Activated CD4-positive, alpha-beta T cell treated with anti-CD3 and anti-CD28 coated beads, Interleukin-2, Interleukin-6, amounts not matched to agents 100 ng/mL and 50 ng/mL, durations not matched to agents 16 hours and 8 hours (primary cell): Measurements from ENCODE around the gene CD207.
A peak's percentile ranks its signal among the peaks of the same experiment; 100 is the strongest.
"Not testable (repeated sequence)": the region's sequence is repeated elsewhere in the genome, so short reads cannot be mapped to it uniquely, and the experiment has no call there.

ENCODE experiments used
- DNase-seq: peaks from one replicate; pipeline ENCODE4 v3.0.0-alpha.2; 2020

Gene CD207

GRCh38 chr2:70828914-70829824 lies 6.4 kb downstream of the CD207 start:
- no peak for DNase-seq

GRCh38 chr2:70828115-70828514 lies 7.5 kb downstream of the CD207 start:
- no peak for DNase-seq

DNA sequence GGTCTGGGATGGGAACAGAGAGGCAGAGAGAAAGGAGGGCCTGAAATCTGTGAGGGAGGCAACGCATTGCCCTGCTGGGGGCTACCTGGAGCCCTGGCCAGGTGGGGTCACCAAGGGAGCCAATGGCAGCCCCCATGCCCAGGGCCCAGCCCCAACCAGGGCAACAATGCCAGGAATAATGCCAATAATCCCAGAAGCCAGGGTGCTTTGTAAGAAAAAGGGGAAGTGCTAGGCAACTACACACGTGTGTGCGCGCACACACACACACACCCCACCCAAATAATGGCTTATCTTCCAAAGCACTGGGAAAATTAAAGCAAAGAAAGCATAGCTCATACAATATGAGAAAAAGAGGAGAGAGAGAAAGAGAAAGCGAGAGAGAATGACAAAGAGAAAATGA lies 8.2 kb downstream of the CD207 start:
- DNase-seq, result no peak

GRCh38 chr2:70826696-70827350 lies 8.8 kb downstream of the CD207 start:
- DNase-seq, result peak; percentile 45

- DNase-seq, result no peak
These were observed 12.4 kb downstream of the CD207 start for GRCh38 chr2:70823249-70823648.

DNA sequence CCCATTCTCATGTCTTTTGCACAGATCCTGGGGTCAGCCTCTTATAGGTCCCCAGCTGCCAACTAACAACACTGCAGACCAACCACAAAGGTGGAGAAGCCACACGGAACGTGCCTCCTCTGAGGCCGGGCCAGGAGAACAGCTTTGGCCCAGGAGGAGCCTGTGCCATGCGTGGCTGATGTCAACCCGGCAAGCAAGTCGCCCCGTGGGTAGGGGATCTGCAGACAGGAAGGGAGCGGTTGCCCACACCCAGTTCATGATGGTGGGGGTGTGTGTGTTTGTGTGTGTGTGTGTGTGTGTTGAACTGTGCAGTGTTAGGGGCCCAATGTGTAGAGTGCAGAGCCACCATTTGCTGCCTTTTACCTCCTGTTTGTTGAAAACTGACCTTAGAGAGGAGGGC lies 12.8 kb downstream of the CD207 start:
- DNase-seq, result no peak

- DNase-seq, result no peak
These were observed 15.1 kb downstream of the CD207 start, which contains the start of gene CLEC4F for GRCh38 chr2:70820499-70820898. Gene CLEC4F (minus strand): TSS chr2:70820599. CDS start chr2:70820523, 76 bp downstream.

DNA sequence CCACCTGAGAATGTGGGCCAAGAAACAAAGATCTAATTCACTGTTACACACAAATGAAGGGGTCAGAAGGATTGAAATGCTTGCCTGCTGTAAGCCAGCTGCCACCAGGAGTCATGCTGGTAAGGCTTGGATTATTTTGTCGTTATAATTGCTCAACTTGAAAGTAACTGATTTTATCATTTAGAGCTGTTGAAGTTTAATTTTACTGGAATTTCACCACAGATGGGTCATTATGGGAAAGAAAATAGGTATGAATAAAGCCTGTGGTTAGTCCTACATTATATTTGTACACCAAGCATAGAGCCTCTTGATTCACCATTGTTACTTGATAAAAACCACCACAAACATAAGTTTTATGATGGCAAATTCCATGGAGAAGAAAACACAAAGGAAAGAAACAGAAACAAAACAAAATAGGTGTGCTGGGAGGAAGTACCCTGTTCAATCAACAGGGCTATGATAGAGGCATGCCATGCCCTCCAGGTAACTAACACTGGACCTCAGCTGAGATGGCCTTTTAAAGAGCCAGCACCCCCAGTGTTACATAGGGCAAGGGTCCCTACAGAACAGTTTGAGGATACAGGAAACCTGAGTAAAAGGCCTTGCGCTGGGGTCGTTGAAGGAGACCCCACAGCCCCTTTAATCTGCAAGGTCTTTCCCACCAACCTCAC lies 18.2 kb downstream of the CD207 start:
- DNase-seq, result peak; percentile 75

GRCh38 chr2:70816726-70817125 lies 18.9 kb downstream of the CD207 start:
- no peak for DNase-seq

GRCh38 chr2:70808983-70809958 lies 26.3 kb downstream of the CD207 start:
- DNase-seq, result no peak

DNA sequence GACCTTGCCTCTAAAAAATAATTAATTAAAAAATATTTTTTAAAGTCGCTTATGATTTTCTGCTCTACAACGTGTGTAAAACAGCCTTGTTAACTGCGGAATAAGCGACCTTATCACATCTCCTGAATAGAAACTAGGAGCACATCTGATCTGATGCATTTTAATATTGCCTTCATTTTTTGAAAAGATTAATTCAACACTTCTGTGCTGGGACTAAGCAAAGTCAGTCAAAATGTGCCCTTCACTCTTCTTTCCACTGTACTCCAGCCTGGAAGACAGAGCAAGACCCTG lies 27.8 kb downstream of the CD207 start:
- DNase-seq, result no peak

GRCh38 chr2:70807102-70807827 lies 28.4 kb downstream of the CD207 start:
- DNase-seq, result no peak

GRCh38 chr2:70806620-70807019 lies 29.0 kb downstream of the CD207 start:
- DNase-seq, result no peak

DNA sequence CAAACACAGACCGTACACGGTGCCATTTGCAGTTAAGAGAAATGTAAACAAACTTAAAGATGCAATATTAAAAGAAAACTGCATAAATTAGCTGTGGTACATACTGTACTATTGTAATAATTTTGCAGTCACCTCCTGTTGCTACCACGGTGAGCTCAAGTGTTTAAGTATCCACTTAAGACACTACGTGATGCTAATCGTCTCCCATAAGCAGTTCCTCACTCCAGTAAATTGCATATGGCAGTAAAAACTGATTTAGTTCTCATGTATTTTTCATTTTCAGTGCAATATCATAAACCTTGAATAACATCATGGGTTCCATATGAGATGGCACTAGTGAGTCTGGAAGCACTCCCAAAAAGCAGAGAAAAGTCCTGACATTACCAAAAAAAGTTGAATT lies 29.6 kb downstream of the CD207 start:
- no peak for DNase-seq

DNA sequence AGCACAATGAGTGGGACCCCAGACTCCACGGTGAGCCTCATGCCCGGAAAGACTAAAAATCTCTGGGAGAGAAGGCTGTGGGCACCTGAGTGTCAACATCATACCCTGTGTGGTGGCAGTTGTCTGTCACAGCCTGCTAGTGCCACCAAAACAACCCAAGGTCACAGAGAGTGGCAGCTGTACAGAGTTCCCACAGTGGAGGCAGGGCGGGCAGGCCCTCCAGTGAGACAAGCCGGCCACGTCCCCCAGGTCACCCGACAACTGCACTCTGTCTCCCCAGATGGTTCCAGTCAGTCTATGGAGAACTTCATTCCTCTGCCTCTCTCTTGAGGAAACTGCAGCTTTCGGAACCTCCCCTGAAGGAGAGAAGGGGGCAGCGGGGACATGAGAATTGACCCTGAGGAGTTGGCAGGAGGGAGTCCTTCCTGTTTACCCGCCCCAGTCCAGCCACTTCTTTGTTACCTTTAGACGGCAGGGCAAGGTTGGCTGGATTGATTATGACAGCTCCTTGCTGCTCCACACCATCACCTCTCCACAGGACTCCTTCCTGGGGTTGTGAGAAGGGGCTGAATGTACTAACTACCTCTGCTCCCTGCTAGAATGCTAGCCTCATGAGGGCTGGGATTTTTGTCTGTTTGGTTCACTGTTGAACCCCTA lies 33.9 kb downstream of the CD207 start:
- no peak for DNase-seq

DNA sequence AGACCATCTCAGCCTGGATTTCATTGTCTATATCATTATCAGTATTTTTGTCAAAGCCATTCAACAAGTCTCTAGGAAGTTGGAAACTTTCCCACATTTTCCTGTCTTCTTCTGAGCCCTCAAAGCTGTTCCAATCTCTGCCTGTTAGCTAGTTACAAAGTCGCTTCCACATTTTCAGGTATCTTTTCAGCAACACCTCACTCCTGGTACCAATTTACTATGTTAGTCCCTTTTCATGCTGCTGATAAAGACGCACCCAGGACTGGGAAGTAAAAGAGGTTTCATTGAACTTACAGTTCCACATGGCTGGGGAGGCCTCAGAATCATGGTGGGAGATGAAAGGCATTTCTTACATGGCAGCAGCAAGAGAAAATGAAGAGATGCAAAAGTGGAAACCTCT lies 35.9 kb downstream of the CD207 start:
- DNase-seq, result no peak

DNA sequence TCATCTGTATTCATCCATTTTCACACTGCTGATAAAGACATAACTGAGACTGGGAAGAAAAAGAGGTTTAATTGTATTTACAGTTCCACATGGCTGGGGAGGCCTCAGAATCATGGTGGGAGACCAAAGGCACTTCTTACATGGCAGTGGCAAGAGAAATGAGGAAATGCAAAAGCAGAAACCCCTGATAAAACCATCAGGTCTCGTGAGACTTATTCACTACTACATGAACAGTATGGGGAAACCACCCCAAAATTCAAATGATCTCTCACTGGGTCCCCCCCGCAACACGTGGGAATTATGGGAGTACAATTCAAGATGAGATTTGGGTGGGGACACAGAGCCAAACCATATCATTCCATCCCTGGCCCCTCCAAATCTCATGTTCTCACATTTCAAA lies 37.6 kb downstream of the CD207 start:
- DNase-seq, result not testable (repeated sequence)

DNA sequence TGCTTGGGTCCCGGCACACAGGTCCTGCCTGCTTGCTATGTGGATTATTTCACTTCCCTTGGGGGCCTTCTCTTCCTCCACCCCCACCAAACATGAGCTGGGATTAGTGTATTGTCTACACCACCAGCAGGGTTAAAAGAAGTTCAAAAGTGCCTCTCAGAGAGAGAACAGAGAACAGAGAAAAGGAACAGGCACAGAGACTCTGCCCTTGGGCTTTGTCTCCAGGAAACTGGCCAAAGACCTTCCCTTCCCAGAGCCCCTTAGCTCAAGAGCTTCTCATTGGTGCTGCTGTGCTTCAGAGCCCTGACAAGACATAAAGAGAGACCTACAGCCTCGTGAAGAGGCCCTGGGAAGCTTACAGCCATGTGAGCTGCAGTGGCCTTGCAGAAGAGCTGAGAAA lies 38.1 kb downstream of the CD207 start:
- DNase-seq, result no peak

DNA sequence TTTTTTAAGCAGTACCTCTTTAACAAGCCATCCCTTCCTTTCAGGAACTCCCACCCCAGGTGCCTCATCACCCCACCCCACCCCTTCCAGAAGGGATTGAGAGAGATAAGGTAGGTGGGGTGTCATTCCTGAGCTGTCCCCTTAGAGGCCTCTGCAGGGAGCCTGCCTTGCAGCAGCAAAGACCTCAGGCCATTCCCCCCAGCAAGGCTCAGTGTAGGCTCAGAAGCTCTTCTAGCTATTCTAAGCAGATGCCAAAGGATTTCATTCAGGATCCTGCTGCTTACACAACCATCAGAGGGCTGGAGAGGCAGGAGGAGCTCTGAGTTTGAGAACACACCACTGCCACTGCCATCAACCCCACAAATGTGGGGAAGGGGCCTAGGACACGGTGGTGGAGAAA lies 39.4 kb downstream of the CD207 start:
- DNase-seq, result no peak

GRCh38 chr2:70795164-70795995 lies 40.2 kb downstream of the CD207 start:
- DNase-seq, result no peak

DNA sequence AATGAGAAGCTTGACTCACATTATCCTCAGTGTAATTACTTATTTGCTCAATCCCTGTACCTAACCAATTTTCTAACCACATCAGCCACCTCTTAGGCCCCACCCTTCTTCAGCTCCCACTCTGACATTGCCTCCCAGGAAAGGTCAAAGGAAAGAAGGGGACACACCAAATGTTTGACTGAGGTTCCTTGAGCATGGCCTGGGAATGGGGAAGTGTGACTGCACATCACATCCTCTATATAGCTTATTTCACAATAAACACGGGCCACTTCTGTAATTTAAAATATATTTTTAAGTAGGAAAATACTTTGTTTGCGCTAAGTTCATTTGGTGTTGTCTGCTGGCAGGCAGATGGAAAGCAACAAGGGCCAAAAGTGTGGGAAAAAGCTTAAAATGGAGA lies 42.2 kb downstream of the CD207 start:
- DNase-seq, result no peak
